Parathyroid adenoma (tissue), 2 donors: ENCODE measurements around the gene MSL2.
A peak's percentile ranks its signal among the peaks of the same experiment; 100 is the strongest.

Source experiments
- H2AFZ ChIP-seq: fragments of 300-600 bp; sonication (generic); one replicate; pipeline ENCODE4 v1.7.0; 2017; ENCODE audit warnings: antibody characterized with exemption, mild to moderate bottlenecking
- H3K27ac ChIP-seq: fragments of 300-600 bp; sonication (generic); one replicate; pipeline ENCODE4 v1.7.0; 2017
- H3K27me3 ChIP-seq: fragments of 300-600 bp; sonication (generic); one replicate; pipeline ENCODE4 v1.7.0; 2017; ENCODE audit warnings: low read length; ENCODE audit not compliant: control insufficient read depth, insufficient read depth
- H3K36me3 ChIP-seq: fragments of 300-600 bp; sonication (generic); one replicate; pipeline ENCODE4 v1.7.0; 2017; ENCODE audit warnings: low read length; ENCODE audit not compliant: control insufficient read depth, insufficient read depth
- H3K4me1 ChIP-seq: fragments of 300-600 bp; sonication (generic); one replicate; pipeline ENCODE4 v1.7.0; 2017; ENCODE audit warnings: control low read depth
- H3K4me2 ChIP-seq: fragments of 300-600 bp; sonication (generic); one replicate; pipeline ENCODE4 v1.7.0; 2017; ENCODE audit warnings: low read length
- H3K4me3 ChIP-seq: fragments of 300-600 bp; sonication (generic); one replicate; pipeline ENCODE4 v1.7.0; 2017; ENCODE audit warnings: low read depth, low read length
- H3K79me2 ChIP-seq: fragments of 300-600 bp; sonication (generic); one replicate; pipeline ENCODE4 v1.7.0; 2017; ENCODE audit warnings: control low read depth
- H3K9ac ChIP-seq: fragments of 300-600 bp; sonication (generic); one replicate; pipeline ENCODE4 v1.7.0; 2017; ENCODE audit warnings: mild to moderate bottlenecking
- H3K9me3 ChIP-seq: fragments of 300-600 bp; sonication (generic); one replicate; pipeline ENCODE4 v1.7.0; 2017; ENCODE audit warnings: low read length; ENCODE audit not compliant: control insufficient read depth
- CTCF ChIP-seq: fragments of 300-600 bp; sonication (generic); IDR thresholded peaks from one replicate; pipeline ENCODE4 v1.7.0; 2017; ENCODE audit warnings: antibody characterized with exemption, mild to moderate bottlenecking
- donor health status: primary hyperparathyroidism.

Gene MSL2

DNA sequence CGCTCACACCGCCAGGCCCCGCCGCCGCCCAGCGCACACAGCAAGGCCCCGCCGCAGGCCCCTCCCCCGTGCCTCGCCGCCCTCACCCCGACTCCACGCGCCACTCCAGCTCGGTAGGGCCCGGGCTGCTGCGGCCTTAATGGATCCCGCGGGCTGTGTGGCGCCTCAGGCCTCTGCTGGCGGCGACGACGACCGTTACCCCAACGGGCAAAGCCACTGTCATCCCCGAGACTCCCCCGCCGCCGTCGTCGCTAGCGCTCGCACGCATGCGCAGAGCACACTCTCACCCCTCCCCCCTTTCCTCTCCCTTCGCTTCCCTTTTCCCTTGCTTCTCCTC lies at the start of gene MSL2:
Gene MSL2 (minus strand): TSS at position 272 of the 337 bp plus-strand sequence. CDS start 1,222 bp downstream, outside the sequence.
- Histone ChIP-seq H3K27ac (peak within 1 kb of the TSS; percentile 93), H3K9me3 (no peaks in the 10 kb centered on the region), H3K79me2 (peaks cover 36% of the 10 kb centered on the region), H3K4me3 (peak within 1 kb of the TSS; percentile 80), H2AFZ (peak within 1 kb of the TSS; percentile 99), H3K4me1 (peaks cover 16% of the 10 kb centered on the region), H3K9ac (peak within 1 kb of the TSS; percentile 81), H3K4me2 (peak within 1 kb of the TSS; percentile 81), H3K27me3 (no peaks in the 10 kb centered on the region), H3K36me3 (no peaks in the 10 kb centered on the region)
- TF ChIP-seq CTCF, result no peak

DNA sequence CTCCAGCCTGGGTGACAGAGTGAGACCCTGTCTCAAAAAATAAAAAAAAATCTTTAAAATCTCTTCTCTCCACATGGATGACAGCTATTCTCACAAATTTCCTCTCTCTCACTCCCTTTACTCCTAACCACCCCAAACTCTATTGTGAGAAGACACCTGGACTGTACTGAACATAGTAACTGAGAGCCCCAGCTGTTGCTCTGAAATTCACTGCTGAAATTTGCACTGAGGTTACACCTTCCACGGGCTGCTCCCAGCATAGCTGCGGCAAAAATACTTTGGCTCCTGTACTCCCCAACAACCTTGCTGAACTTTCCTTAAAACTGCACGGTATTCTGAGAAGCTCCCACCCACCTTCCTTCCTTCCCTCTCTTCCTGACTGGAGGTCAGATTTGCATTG lies 49.6 kb upstream of the MSL2 start:
- Histone ChIP-seq H3K79me2 (no peaks in the 10 kb centered on the region), H3K4me3 (no peak overlapping the region), H2AFZ (no peak overlapping the region), H3K9me3 (no peaks in the 10 kb centered on the region), H3K4me1 (no peaks in the 10 kb centered on the region), H3K27me3 (no peaks in the 10 kb centered on the region), H3K4me2 (no peak overlapping the region), H3K9ac (no peak overlapping the region), H3K27ac (no peak overlapping the region), H3K36me3 (no peaks in the 10 kb centered on the region)
- no peak for TF ChIP-seq CTCF

- no peak overlapping the region for H3K4me3 ChIP-seq
- no peaks in the 10 kb centered on the region for H3K4me1 ChIP-seq
- TF ChIP-seq CTCF, result no peak
- H3K9me3 ChIP-seq, result no peaks in the 10 kb centered on the region
- H3K27me3 ChIP-seq, result no peaks in the 10 kb centered on the region
- H3K9ac ChIP-seq, result no peak overlapping the region
- no peaks in the 10 kb centered on the region for H3K79me2 ChIP-seq
- H2AFZ ChIP-seq, result no peak overlapping the region
- no peak overlapping the region for H3K27ac ChIP-seq
- H3K36me3 ChIP-seq, result no peaks in the 10 kb centered on the region
- no peak overlapping the region for H3K4me2 ChIP-seq
Measured at GRCh38 chr3:136239094-136239493, 43.0 kb upstream of the MSL2 start.

GRCh38 chr3:136237961-136238649 lies 42.0 kb upstream of the MSL2 start:
- Histone ChIP-seq H3K27ac (no peak overlapping the region), H2AFZ (no peak overlapping the region), H3K4me1 (no peaks in the 10 kb centered on the region), H3K79me2 (no peaks in the 10 kb centered on the region), H3K9ac (no peak overlapping the region), H3K27me3 (no peaks in the 10 kb centered on the region), H3K9me3 (no peaks in the 10 kb centered on the region), H3K4me2 (no peak overlapping the region), H3K4me3 (no peak overlapping the region), H3K36me3 (no peaks in the 10 kb centered on the region)
- TF ChIP-seq CTCF, result no peak

GRCh38 chr3:136237103-136237502 lies 41.0 kb upstream of the MSL2 start:
- Histone ChIP-seq H2AFZ (no peak overlapping the region), H3K27ac (no peak overlapping the region), H3K9ac (no peak overlapping the region), H3K4me1 (no peaks in the 10 kb centered on the region), H3K4me2 (no peak overlapping the region), H3K79me2 (no peaks in the 10 kb centered on the region), H3K36me3 (no peaks in the 10 kb centered on the region), H3K9me3 (no peaks in the 10 kb centered on the region), H3K27me3 (no peaks in the 10 kb centered on the region), H3K4me3 (no peak overlapping the region)
- no peak for TF ChIP-seq CTCF
